ENCODE results near the gene ASPG. TPM values are rescaled to one million over a fixed set of nuclear protein-coding genes. Genes with fewer than 3 reads are reported as not detected.

Gene ASPG
- total RNA-seq, 4 donors from 2014 or later: 26.0 to 38.5 (median 28.2) TPM

DNA sequence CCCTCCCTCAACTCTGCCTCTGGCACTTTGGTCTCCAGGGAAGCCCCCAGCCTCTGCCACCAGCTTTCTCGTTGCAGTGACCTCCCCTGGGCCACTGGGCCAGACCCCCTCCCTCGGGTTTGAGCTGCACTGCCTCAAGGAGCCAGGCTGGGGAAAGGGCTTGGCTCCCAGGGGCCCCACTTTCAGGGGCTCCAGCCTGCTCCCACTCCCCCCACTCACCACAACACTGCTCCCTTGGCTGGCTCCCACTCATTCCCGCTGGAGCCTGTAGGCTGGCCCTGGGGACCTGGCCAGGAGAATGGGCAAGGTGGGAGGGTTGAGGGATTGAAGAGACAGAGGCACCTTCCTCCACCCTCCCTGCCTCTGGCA lies 33.6 kb downstream of the ASPG start:
- Histone ChIP-seq H3K4me3 (peak overlapping the region; percentile 67), H3K4me1 (peaks cover 43% of the 10 kb centered on the region), H3K27ac (peak overlapping the region; percentile 95), H3K36me3 (no peaks in the 10 kb centered on the region), H3K9me3 (no peaks in the 10 kb centered on the region), H3K27me3 (peaks cover 44% of the 10 kb centered on the region)
- WGBS: no CpG with 5 or more reads among the region's 3 CpGs
- DNase-seq (ENCODE audit: low spot score in 2 of 2): peak; percentile 50 to 67
- TF ChIP-seq EP300 (IDR thresholded peaks at IDR 0.05) (no peak), POLR2A (IDR thresholded peaks at IDR 0.05) (no peak), POLR2AphosphoS5 (IDR thresholded peaks at IDR 0.05) (no peak)
- TF ChIP-seq, protein P1, sequence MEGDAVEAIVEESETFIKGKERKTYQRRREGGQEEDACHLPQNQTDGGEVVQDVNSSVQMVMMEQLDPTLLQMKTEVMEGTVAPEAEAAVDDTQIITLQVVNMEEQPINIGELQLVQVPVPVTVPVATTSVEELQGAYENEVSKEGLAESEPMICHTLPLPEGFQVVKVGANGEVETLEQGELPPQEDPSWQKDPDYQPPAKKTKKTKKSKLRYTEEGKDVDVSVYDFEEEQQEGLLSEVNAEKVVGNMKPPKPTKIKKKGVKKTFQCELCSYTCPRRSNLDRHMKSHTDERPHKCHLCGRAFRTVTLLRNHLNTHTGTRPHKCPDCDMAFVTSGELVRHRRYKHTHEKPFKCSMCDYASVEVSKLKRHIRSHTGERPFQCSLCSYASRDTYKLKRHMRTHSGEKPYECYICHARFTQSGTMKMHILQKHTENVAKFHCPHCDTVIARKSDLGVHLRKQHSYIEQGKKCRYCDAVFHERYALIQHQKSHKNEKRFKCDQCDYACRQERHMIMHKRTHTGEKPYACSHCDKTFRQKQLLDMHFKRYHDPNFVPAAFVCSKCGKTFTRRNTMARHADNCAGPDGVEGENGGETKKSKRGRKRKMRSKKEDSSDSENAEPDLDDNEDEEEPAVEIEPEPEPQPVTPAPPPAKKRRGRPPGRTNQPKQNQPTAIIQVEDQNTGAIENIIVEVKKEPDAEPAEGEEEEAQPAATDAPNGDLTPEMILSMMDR (IDR thresholded peaks at IDR 0.05): no peak

DNA sequence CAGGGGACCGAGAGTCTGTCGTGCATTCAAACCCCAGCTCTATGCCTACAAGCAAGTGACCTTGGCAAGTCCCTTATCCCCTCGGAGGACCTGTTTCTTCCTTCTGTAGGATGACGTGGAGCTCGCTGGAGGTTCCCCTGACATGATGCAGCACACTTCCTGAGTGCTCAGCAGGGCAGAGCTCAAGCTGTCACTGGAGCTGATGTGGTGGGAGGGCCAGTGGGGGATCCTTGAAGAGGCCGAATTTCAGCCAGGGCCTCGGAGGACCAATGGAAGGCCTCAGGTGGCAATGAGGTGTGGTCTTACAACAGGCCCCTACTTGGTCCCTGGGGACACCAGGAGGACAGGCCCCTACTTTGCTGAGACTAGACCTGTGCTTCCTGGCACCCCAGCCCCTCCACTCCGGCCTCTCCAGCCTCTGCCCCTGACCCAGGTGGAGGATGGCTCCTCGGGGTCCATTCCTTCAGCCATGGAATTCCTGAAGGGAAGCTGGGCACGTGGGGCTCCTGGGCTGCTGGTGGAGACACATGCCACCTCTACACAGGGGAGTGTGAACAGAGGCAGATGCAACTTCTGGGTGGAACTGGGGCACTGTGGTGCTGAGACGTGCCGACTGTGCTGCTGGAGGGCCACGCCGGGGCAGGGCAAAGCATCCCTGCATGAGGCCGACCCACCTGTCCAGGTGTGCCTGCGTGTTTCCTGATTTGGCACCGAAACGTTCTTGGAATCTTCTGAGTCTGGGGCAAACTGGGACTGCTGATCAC lies 34.2 kb downstream of the ASPG start:
- 54% methylated on average over 6 of the region's 18 CpGs for WGBS
- H3K27ac ChIP-seq: peak overlapping the region; percentile 95
- H3K27me3 ChIP-seq: peaks cover 40% of the 10 kb centered on the region
- H3K36me3 ChIP-seq: no peaks in the 10 kb centered on the region
- TF ChIP-seq, protein P1 (IDR thresholded peaks at IDR 0.05): no peak
- DNase-seq (ENCODE audit: low spot score in 2 of 2): peak; percentile 55 to 72
- no peaks in the 10 kb centered on the region for H3K9me3 ChIP-seq
- H3K4me3 ChIP-seq: peak overlapping the region; percentile 67
- H3K4me1 ChIP-seq: peaks cover 43% of the 10 kb centered on the region

DNA sequence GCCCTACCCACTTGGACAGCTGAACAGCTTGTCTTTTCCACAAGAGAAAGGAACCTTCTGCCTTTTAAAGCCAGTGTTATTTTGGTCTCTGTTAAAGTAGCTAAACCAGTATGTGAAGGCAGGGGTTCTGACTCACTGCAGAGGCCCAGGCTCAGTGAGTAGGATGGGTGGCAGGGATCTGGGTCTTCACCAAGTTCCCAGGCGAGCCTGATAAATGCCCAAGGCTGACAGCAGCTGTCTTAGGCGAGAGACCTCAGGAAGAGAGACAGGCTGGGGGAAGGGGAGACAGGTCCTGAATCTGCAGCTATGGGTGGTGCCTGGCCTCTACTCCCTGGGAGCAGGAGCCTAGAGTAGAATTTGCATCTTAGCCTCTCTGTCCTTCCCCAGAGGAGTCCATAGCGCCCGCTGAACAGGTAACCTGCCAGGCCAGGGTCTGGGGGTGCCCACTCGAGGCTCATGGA lies 34.8 kb downstream of the ASPG start:
- H3K4me1 ChIP-seq: peaks cover 43% of the 10 kb centered on the region
- peak; percentile 52 to 54 for DNase-seq (ENCODE audit: low spot score in 2 of 2)
- peak overlapping the region; percentile 95 for H3K27ac ChIP-seq
- TF ChIP-seq POLR2AphosphoS5 (IDR thresholded peaks at IDR 0.05) (no peak), POLR2A (IDR thresholded peaks at IDR 0.05) (no peak), EP300 (IDR thresholded peaks at IDR 0.05) (no peak)
- TF ChIP-seq, protein P1 (IDR thresholded peaks at IDR 0.05): no peak
- no peak overlapping the region for H3K4me3 ChIP-seq
- peaks cover 37% of the 10 kb centered on the region for H3K27me3 ChIP-seq
- WGBS: 68% methylated on average over 5 of the region's 5 CpGs
- no peaks in the 10 kb centered on the region for H3K9me3 ChIP-seq
- H3K36me3 ChIP-seq: no peaks in the 10 kb centered on the region

DNA sequence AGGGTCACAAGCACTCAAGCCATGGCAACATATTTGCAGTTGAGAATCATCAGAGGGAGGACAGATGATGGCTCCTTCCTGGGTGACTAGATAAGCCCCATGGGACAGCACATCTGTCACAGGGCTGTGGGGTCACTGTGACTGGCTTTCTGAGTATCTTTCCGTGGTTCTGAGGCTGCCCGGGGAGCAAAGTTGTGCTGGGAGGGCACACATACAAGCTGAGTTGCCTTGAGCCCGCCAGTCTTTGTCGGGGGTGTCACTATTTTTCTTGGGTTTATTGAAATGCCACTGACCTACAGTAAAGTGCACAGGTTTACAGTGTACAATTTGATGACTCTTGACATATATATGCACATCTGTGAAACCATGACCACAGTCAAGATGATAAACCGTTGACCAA lies 35.6 kb downstream of the ASPG start:
- 85% methylated on average over 5 of the region's 5 CpGs for WGBS
- H3K27ac ChIP-seq: peak overlapping the region; percentile 95
- H3K4me1 ChIP-seq: peaks cover 38% of the 10 kb centered on the region
- H3K4me3 ChIP-seq: no peak overlapping the region
- TF ChIP-seq POLR2AphosphoS5 (IDR thresholded peaks at IDR 0.05): no peak
- TF ChIP-seq, protein P1 (IDR thresholded peaks at IDR 0.05): no peak
- TF ChIP-seq POLR2A (IDR thresholded peaks at IDR 0.05): no peak
- TF ChIP-seq EP300 (IDR thresholded peaks at IDR 0.05): no peak
- H3K27me3 ChIP-seq: peaks cover 36% of the 10 kb centered on the region
- no peaks in the 10 kb centered on the region for H3K36me3 ChIP-seq
- DNase-seq (ENCODE audit: low spot score in 2 of 2): peak in 1 of 2 donors; percentile 15
- H3K9me3 ChIP-seq: peaks cover 5% of the 10 kb centered on the region

DNA sequence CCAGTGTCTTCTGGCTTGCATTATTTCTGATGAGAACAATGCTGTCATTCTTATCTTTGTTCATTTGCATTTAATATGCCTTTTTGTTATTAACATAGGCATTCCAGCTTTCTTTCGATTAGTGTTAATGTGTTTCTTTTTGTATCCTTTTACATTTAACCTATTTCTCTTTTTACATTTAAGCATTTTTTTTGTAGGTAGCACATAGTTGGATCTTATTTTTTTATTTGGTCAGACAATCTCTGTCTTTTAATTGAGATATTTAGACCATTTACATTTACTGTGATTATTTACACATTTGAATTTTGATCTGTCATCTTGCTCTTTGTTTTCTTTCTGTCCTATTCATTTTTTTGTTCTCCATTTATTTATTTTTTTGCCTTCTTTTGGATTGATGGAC lies 38.4 kb downstream of the ASPG start:
- H3K4me3 ChIP-seq: no peak overlapping the region
- H3K4me1 ChIP-seq: peaks cover 12% of the 10 kb centered on the region
- no peak for DNase-seq (ENCODE audit: low spot score in 2 of 2)
- no peaks in the 10 kb centered on the region for H3K36me3 ChIP-seq
- H3K27ac ChIP-seq: no peak overlapping the region
- 100% methylated on average over 1 of the region's 1 CpG for WGBS
- TF ChIP-seq POLR2AphosphoS5 (IDR thresholded peaks at IDR 0.05) (no peak), POLR2A (IDR thresholded peaks at IDR 0.05) (no peak), EP300 (IDR thresholded peaks at IDR 0.05) (no peak)
- TF ChIP-seq, protein P1 (IDR thresholded peaks at IDR 0.05): no peak
- H3K9me3 ChIP-seq: peaks cover 11% of the 10 kb centered on the region
- peaks cover 11% of the 10 kb centered on the region for H3K27me3 ChIP-seq
